H54 (cell line): ENCODE data around the gene PCSK4.

Experiments used
- DNase-seq: peaks from one replicate; pipeline ENCODE4 v3.0.0; 2011; ENCODE audit warnings: low spot score, mixed read lengths; ENCODE audit not compliant: insufficient read length
- FAIRE-seq: peaks from 3 replicates; lab custom pipeline; 2011; peaks lifted over from hg19 to GRCh38; lab: Jason Lieb, UNC
- POLR2A ChIP-seq: IDR thresholded peaks from 2 replicates; pipeline ENCODE4 v1.6.1; 2011; ENCODE audit warnings: low read depth, mild to moderate bottlenecking, low read length

Gene PCSK4

DNA sequence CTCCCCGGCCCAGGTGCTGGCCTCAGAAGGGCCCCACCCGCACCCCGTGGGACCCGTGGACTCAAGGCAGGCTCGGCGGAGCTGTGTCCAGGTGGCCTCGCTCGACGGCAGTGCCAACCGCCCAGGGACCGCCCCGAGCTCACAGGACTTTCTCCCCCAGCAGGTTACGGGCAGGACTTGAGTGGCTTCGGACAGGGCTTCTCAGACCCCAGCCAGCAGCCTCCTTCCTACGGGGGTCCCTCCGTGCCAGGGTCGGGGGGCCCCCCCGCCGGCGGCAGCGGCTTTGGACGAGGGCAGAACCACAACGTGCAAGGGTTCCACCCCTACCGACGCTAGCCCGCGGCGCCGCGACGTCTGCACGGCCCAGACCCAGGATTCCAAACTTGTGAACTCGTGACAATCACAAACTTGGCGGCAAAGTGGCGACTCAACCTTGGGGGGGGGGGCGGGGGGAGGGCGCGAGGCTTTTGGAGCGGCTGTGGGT, 55.5 kb downstream of the PCSK4 start:
- no peak for FAIRE-seq
- no peak for TF ChIP-seq POLR2A
- no peak for DNase-seq

DNA sequence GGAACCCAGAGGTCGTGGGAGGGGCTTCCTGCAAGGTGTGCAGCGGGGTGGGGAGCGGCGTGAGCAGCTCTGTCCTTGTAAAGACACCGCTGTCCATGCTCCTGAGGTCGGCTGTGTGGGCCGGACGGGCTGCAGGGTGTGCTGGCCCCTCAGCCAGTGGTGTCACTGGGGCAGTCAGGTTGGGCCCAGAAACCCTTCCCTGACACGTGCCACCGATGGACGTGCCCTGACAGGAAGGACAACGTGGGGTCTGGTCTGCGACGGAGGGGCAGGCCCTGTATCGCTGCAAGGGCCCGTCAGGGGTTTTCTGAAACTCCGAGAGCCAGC, 56.1 kb downstream of the PCSK4 start:
- TF ChIP-seq POLR2A = no peak
- FAIRE-seq = no peak
- no peak for DNase-seq

GRCh38 chr19:1433119-1434039, 56.8 kb downstream of the PCSK4 start:
- TF ChIP-seq POLR2A = no peak
- DNase-seq (no peak), FAIRE-seq (no peak)

DNA sequence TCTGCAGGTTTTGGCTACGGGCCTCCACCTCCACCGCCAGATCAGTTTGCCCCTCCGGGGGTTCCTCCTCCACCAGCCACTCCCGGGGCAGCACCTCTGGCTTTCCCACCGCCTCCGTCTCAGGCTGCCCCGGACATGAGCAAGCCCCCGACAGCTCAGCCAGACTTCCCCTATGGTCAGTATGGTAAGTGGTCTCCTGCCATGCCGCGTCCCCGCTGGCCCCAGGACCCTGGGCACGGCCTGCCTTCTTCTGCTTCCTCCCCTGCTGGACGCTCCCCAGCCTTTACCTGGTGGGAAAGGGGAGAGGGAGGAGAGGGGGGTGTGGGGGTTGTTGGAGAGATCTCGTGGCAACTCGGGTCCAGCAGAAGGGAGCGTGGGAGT, 57.7 kb downstream of the PCSK4 start:
- DNase-seq (no peak), FAIRE-seq (no peak)
- no peak for TF ChIP-seq POLR2A

GRCh38 chr19:1431759-1432506, 58.2 kb downstream of the PCSK4 start:
- no peak for TF ChIP-seq POLR2A
- no peak for DNase-seq
- FAIRE-seq = no peak
